SK-MEL-5 (cell line): Measurements from ENCODE around the gene NCOR1. TPM values are rescaled to one million over a fixed set of nuclear protein-coding genes. Genes with fewer than 3 reads are reported as not detected.

Source experiments
- small RNA-seq, 2 experiments: library from RNA; depleted of rRNA; stranded (forward); fragments of <200 nt; gene quantifications; one replicate each; pipeline ENCODE3, GENCODE V24; 2014
- total RNA-seq: library from RNA; depleted of rRNA; stranded (reverse); fragments of >200 nt; shearing (Covaris generic); gene quantifications from 2 replicates; pipeline ENCODE4 v1.2.3, GENCODE V29; 2014; rRNA removed

NCOR1 gene
- total RNA-seq, 1 experiment from 2014 or later, result 52.5 TPM

Small RNAs within 50 kb of the gene (small RNA-seq; reads per million reads assigned to genes)
- gene RNU6-314P (0 reads per million in 2 experiments), gene RNU6-862P (0 to 0.14 reads per million in 2 experiments)

Other genes with a start within 250 kb of the NCOR1 start
- 38.6 and 40.7 TPM in 2 replicates for gene ZSWIM7, start 215.8 kb downstream of the NCOR1 start, total RNA-seq
- 24.4 and 43.7 TPM in 2 replicates for gene TTC19, start 215.7 kb downstream of the NCOR1 start, total RNA-seq
- gene PIGL, start 1.7 kb upstream of the NCOR1 start, total RNA-seq, result 9.4 and 9.9 TPM in 2 replicates
- 3.5 and 7.2 TPM in 2 replicates for gene CENPV, start 137.9 kb upstream of the NCOR1 start, total RNA-seq
- gene UBB, start 165.6 kb upstream of the NCOR1 start, total RNA-seq, result 7,095 and 8,296 TPM in 2 replicates
- 208 and 236 TPM in 2 replicates for gene TRPV2, start 200.0 kb upstream of the NCOR1 start, total RNA-seq